DMS53 treated with DMSO at 0.1 percent for 48 hours (cell line): Measurements from ENCODE around the gene RND2.

Experiments
- DNase-seq: peaks from one replicate; lab custom pipeline; 2025; ENCODE audit not compliant: unreplicated experiment; lab: John Stamatoyannopoulos, UW

RND2 gene

GRCh38 chr17:43069368-43069898 lies 44.4 kb downstream of the RND2 start:
- no peak for DNase-seq

GRCh38 chr17:43070257-43070656 lies 45.2 kb downstream of the RND2 start:
- DNase-seq, result no peak

- no peak for DNase-seq
Measured at GRCh38 chr17:43070872-43071271, 45.8 kb downstream of the RND2 start.

- no peak for DNase-seq
Measured at GRCh38 chr17:43074869-43075268, 49.8 kb downstream of the RND2 start.

GRCh38 chr17:43079641-43080302 lies 54.7 kb downstream of the RND2 start:
- DNase-seq, result no peak
